ENCODE results near the gene PLXNA3.
A peak's percentile ranks its signal among the peaks of the same experiment; 100 is the strongest.

Gene PLXNA3

DNA sequence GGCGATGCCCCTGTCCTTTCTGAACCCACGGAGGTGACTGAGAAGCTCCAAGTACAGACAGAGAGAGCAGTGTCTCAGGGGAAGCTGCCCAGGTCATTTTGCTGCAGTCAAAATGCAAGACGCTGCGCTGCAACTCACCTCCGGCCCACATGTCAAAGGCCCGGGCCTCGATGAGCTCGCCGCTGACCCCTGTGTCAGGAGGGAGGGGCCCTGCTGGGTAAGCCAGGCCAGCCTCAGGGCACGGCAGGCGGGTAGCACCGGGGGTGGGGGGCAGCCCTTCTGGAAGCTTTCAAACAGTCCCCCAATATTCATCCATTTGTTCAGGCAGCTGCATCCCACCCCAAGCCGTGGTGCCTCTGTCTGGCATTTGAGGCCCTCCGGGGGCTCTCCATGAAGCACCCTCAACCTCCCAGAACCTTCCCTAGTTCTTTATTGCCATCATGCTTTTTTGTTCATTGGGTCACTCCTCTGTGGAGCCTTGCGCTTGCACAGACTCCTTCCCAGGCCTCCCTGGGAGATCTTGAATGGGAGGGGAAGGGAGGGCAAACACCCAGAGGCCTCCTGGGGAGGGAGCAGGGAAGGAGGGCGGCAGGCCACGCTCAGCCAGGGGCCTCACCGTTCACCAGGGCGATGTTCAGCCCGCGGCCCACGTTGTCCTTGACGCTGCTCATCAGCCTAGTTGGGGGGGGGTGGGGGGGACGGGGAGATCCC, 49.7 kb downstream of the PLXNA3 start:
- Mint-ChIP-seq H3K27me3 (no peaks in the 10 kb centered on the region), H3K9me3 (ENCODE audit: low read depth) (no peaks in the 10 kb centered on the region), H3K4me1 (ENCODE audit: low read depth) (peaks cover 13% of the 10 kb centered on the region), H3K36me3 (peaks cover 4% of the 10 kb centered on the region), H3K27ac (no peak overlapping the region), H3K4me3 (no peak overlapping the region)

DNA sequence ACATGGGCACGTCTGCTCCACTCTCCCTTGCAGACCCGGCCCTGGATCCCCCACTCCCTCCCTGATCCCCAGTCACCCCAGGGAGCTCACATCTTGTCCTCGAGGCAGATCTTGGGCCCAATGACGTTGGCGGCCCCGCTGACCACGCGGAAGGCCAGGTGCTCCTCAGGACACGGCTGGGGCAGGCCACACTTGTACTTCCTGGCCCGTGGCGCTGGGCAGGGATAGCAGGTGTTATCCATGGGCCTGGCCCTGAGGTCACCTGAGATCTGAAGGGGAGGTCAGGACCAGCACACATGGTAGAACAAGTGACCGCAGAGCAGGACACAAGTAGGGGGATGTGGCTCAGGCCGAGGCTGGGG, 50.3 kb downstream of the PLXNA3 start:
- H3K4me1 Mint-ChIP-seq (ENCODE audit: low read depth): peaks cover 13% of the 10 kb centered on the region
- no peak overlapping the region for H3K4me3 Mint-ChIP-seq
- H3K36me3 Mint-ChIP-seq: peaks cover 4% of the 10 kb centered on the region
- no peaks in the 10 kb centered on the region for H3K27me3 Mint-ChIP-seq
- no peaks in the 10 kb centered on the region for H3K9me3 Mint-ChIP-seq (ENCODE audit: low read depth)
- no peak overlapping the region for H3K27ac Mint-ChIP-seq

DNA sequence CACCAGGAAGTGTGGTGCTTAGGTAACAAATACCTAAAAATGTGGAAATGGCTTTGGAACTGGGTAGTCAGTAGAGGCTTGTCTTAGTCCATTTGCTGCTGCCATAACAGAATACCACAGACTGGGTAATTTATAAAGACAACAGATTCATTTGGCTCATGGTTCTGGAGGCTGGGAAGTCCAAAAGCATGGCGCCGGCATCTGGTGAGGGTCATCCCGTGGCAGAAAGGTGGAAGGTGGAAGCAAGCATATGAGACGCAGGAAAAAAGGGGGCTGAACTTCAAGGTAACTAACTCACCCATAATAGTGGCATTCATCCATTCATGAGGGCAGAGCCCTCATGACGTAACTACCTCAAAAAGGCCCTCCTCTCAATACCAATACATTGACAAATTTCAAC, 51.4 kb downstream of the PLXNA3 start:
- Mint-ChIP-seq H3K4me3 (no peak overlapping the region), H3K27me3 (no peaks in the 10 kb centered on the region), H3K27ac (no peak overlapping the region), H3K9me3 (ENCODE audit: low read depth) (no peaks in the 10 kb centered on the region), H3K36me3 (peaks cover 4% of the 10 kb centered on the region), H3K4me1 (ENCODE audit: low read depth) (peaks cover 19% of the 10 kb centered on the region)

DNA sequence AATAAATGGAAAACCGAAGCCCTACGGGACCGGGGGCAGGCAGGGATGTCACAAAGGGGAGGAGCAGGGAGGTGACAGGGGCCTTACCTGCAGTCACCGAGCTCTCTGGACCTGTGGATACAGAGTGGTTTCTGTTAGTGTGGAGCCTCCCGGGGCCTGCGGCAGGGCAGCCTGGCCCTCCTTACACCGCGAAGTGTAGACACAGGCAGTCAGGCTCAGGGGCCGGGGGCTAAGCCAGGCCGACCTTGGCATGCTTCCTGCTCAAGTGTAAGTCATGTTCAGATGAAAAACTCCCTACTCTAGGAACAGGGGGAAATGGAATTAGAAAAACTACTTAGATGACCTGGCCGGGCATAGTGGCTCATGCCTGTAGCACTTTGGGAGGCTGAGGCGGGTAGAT, 53.7 kb downstream of the PLXNA3 start:
- peaks cover 4% of the 10 kb centered on the region for H3K36me3 Mint-ChIP-seq
- peaks cover 25% of the 10 kb centered on the region for H3K4me1 Mint-ChIP-seq (ENCODE audit: low read depth)
- H3K27ac Mint-ChIP-seq: peak overlapping the region; percentile 86
- H3K27me3 Mint-ChIP-seq: no peaks in the 10 kb centered on the region
- peak overlapping the region; percentile 23 for H3K4me3 Mint-ChIP-seq
- no peaks in the 10 kb centered on the region for H3K9me3 Mint-ChIP-seq (ENCODE audit: low read depth)

DNA sequence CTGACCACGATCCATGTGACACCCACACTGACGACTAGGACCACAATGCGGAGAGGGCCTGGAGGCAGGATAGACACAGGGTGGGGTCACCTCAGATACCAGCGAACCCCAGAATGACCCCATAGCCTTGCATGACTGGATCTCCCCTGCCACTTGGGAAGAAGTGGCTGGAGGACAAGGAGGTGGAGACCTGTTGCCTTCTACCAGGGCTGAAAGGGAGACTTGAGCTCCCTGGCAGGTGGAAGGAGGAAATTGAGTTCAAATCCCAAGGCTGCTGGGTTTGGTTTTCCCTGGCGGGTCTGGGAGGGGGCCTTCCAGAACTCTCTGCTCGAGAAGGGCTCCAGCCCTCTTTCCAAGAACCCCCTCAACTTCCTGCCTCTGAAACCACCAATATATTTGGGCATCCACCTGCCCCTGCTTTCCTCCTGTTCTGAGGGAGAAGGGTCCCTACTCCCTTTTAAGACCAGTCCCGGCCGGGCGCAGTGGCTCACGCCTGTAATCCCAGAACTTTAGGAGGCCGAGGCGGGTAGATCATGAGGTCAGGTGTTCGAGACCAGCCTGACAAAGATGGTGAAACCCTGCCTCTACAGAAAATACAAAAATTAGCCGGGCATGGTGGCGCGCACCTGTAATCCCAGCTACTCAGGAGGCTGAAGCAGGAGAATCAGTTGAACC, 54.9 kb downstream of the PLXNA3 start:
- no peaks in the 10 kb centered on the region for H3K27me3 Mint-ChIP-seq
- peaks cover 4% of the 10 kb centered on the region for H3K36me3 Mint-ChIP-seq
- peaks cover 28% of the 10 kb centered on the region for H3K4me1 Mint-ChIP-seq (ENCODE audit: low read depth)
- no peak overlapping the region for H3K4me3 Mint-ChIP-seq
- no peak overlapping the region for H3K27ac Mint-ChIP-seq
- H3K9me3 Mint-ChIP-seq (ENCODE audit: low read depth): no peaks in the 10 kb centered on the region

DNA sequence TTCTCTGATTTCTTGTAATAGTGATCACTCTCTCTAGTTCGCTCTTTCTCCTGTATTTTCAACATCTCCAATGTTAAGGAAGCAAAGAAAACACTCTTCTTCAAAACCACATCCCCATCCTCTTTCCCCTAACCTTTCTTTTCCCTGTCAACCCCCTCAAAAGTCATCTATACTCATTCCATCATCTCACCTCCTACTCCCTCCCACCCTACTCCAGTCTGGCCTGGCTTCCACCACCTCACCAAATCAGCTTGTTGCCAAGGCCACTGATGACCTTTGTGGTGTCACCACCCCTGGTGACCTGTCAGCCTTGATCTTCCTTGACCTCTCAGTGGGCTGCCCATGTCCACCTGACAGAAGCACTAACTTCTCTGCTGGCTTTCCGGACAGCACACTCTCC, 55.6 kb downstream of the PLXNA3 start:
- H3K4me3 Mint-ChIP-seq: peak overlapping the region; percentile 51
- H3K9me3 Mint-ChIP-seq (ENCODE audit: low read depth): no peaks in the 10 kb centered on the region
- H3K27ac Mint-ChIP-seq: peak overlapping the region; percentile 72
- peaks cover 4% of the 10 kb centered on the region for H3K36me3 Mint-ChIP-seq
- H3K4me1 Mint-ChIP-seq (ENCODE audit: low read depth): peaks cover 28% of the 10 kb centered on the region
- no peaks in the 10 kb centered on the region for H3K27me3 Mint-ChIP-seq

DNA sequence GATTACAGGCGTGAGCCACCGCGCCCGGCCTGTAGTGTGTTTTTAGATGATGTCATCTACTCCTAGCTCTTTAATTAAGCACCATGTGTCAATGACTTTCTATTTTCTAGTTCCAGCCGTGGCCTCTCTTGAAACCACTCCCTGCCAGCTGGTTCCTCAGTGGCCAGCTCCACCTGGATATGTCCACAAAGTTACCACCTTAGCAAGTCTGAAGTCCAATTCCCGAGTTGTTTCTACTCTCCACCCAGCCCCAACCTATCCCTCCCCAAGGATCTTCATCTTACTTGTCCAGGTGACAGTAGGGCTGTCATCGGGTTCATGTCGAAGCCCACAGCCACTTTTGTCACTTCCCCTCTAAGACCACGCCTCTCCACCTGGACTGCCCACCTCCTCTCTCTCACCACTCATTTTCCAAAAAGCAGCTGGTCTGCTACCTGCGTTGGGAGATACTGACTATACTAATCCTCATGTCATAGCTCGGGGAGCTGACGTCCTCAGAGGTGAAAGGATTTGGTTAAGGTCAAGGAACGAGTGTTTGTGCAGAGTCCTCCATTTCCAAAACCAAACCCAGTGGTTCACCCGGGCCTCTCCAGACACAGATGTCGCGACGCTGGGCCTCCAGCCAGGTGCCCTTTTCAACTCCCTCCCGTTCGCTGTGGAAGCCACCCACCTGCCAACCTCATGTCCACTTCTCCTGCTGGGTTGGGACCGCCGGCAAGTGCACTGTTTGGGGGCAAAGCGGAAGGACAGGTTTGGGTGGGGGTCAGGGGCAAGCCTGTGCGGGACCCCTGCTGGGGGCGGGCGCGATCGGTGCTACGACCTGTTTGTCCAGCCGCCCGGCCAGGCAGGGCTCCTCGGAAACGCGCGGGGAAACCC, 57.2 kb downstream of the PLXNA3 start:
- no peaks in the 10 kb centered on the region for H3K27me3 Mint-ChIP-seq
- H3K4me3 Mint-ChIP-seq: peak overlapping the region; percentile 87
- H3K4me1 Mint-ChIP-seq (ENCODE audit: low read depth): peaks cover 28% of the 10 kb centered on the region
- peak overlapping the region; percentile 88 for H3K27ac Mint-ChIP-seq
- H3K9me3 Mint-ChIP-seq (ENCODE audit: low read depth): no peaks in the 10 kb centered on the region
- no peaks in the 10 kb centered on the region for H3K36me3 Mint-ChIP-seq

DNA sequence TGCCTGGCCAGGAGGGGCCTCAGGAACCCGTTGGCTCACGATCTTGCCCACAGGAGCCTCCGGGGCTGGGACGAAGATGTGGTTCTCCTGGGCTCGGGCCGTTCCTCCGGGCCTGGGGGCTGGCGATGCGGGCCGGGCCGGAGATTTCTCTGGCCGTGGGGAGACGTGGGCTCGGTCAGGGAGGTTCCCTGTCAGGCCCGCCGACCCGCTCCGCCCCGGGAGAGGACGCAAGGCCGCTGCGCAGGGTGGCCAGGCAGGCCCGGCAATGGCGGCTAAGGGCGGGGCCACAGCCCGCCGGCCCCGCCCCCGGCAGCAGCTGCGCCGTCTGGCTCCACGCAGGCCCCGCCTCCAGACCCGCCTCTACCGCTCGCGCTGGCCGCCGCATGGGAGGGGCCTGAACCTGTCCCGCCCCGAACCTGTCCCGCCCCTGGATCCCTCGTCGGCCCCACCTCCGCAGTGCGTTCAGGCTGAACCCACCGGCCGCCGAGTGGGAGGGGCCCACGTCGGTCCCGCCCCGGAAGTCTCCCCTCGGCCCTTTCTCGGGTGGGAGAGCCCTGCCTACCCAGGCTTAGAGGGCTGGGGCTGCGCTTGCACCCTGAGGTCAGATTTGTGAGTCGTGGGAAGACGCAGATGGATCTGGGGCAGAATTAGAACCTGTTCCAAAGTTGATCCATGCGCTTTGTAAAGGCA, 58.0 kb downstream of the PLXNA3 start, which contains the start of gene FAM3A:
Gene FAM3A, minus strand, starts transcription at position 267 of the 690 bp plus-strand sequence. CDS start 460 bp downstream, outside the sequence.
- H3K4me1 Mint-ChIP-seq (ENCODE audit: low read depth): peaks cover 23% of the 10 kb centered on the region
- no peaks in the 10 kb centered on the region for H3K9me3 Mint-ChIP-seq (ENCODE audit: low read depth)
- H3K27me3 Mint-ChIP-seq: no peaks in the 10 kb centered on the region
- H3K36me3 Mint-ChIP-seq: no peaks in the 10 kb centered on the region
- peak within 1 kb of the TSS; percentile 88 for H3K27ac Mint-ChIP-seq
- H3K4me3 Mint-ChIP-seq: peak within 1 kb of the TSS; percentile 87

DNA sequence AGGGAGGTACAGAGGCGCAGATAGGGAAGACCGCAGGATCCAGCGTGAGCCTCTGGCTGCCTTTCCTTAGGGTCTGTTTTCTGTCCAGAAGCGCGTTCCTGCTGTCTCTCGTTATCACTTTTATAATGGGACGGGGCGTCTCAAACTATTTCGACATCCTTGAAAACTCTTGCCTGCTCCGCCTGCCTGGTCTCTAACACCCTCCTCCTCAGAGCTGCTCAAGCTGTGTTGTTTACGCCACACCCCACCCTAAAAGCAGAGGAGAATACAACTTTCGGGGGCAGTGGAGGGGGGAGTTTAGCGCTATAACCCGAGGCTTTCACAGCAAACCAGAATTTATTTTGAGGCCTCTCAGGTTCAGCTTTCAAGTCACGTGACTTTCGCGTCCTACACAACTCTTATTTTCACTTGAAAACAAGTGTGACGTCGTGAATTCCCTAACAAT, 58.6 kb downstream of the PLXNA3 start:
- Mint-ChIP-seq H3K27me3 (no peaks in the 10 kb centered on the region), H3K4me1 (ENCODE audit: low read depth) (peaks cover 20% of the 10 kb centered on the region), H3K36me3 (no peaks in the 10 kb centered on the region), H3K27ac (peak overlapping the region; percentile 78), H3K4me3 (peak overlapping the region; percentile 79), H3K9me3 (ENCODE audit: low read depth) (no peaks in the 10 kb centered on the region)

DNA sequence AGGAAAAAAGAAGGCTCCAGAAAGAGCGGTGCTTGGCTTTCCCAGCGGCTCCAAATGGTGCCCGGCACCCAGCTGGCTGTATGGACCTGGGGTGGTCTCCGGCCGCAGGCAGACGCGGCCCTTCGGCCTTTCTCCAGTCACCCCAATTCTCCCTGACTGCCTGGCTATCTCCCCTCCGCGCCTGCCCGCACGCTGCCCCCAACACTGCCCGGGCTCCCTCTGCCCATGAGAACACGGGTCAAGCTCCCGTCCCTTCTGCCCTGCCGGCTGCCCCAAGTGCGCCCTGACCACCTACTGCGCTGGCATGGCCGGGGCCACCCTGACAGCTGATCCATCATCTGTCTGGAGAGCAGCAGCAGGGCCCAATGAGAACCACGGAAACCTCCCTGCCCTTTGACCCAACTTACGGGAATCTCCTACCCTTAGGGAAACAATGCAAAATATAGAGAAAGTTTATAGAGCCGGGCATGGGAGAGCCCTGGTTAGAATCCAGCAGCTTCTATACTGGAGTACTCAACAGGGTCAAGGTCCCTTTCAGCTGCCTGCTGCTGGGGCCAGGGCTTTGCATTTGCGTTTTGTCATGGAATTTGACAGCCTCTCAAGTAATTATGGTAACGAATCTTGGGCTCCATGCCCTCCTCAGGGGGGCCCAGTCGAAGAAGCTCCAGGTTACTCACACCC, 59.2 kb downstream of the PLXNA3 start:
- Mint-ChIP-seq H3K27ac (no peak overlapping the region), H3K9me3 (ENCODE audit: low read depth) (no peaks in the 10 kb centered on the region), H3K4me1 (ENCODE audit: low read depth) (peaks cover 17% of the 10 kb centered on the region), H3K27me3 (no peaks in the 10 kb centered on the region), H3K4me3 (peak overlapping the region; percentile 32), H3K36me3 (no peaks in the 10 kb centered on the region)

DNA sequence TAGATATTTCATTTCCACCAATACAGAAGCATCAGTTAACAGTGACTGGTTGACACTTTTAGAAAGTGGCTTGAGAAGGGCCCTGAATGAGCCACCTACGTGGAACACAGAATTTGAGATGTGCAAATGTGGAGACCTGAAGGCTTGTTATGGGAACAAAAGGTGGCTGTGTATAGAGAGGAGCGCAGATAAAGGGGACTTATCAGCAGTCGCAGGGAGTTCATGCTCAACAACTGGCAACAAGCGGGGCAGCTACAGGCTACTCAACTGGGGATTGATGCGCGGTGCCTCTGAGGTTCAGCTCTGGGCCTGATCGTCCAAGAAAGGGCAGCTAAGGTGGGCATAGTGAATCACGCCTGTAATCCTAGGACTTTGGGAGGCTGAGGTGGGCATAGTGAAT, 61.3 kb downstream of the PLXNA3 start:
- peaks cover 9% of the 10 kb centered on the region for H3K4me1 Mint-ChIP-seq (ENCODE audit: low read depth)
- H3K36me3 Mint-ChIP-seq: no peaks in the 10 kb centered on the region
- H3K27me3 Mint-ChIP-seq: no peaks in the 10 kb centered on the region
- H3K9me3 Mint-ChIP-seq (ENCODE audit: low read depth): no peaks in the 10 kb centered on the region
- H3K27ac Mint-ChIP-seq: no peak overlapping the region
- H3K4me3 Mint-ChIP-seq: no peak overlapping the region

DNA sequence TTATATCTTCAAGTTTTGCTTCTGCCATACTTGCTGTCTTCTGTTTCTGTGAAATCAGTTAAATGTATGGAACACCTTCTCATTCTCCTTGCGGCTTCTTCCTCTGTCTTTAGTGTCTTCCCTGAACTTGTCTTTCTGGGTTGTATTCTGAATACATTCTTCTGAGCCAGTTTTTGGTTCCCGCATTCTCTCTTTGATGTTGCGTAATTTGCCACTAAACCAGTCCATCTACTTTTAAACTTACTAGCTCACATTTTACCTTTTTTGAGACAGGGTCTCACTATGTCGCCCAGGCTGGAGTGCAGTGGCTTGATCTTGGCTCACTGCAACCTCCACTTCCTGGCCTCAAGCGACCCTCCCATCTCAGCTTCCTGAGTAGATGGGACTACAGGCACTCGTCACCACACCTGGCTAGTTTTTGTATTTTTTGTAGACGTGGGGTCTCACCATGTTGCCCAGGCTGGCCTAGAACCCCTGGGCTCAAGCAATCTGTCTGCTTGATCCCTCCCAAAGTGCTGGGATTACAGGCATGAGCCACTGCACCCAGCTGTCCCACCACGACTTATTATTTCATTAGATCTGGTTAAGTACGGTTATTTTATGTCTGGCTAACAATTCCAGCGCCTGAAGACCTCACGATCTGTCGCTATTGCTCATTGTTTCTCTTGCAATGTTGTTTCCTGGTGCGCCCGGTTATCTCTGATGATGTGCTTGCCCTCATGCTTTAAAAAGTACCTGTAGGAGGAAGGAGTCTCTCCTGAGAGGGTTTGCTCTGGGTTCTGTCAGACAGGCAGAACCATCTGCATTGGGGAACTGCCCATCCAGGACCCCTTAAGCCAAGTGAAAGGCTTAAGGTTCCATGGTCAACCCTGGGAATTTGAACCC, 67.8 kb downstream of the PLXNA3 start:
- Mint-ChIP-seq H3K27me3 (no peaks in the 10 kb centered on the region), H3K27ac (no peak overlapping the region), H3K4me1 (ENCODE audit: low read depth) (peaks cover 15% of the 10 kb centered on the region), H3K4me3 (peak overlapping the region; percentile 25), H3K36me3 (no peaks in the 10 kb centered on the region), H3K9me3 (ENCODE audit: low read depth) (no peaks in the 10 kb centered on the region)

DNA sequence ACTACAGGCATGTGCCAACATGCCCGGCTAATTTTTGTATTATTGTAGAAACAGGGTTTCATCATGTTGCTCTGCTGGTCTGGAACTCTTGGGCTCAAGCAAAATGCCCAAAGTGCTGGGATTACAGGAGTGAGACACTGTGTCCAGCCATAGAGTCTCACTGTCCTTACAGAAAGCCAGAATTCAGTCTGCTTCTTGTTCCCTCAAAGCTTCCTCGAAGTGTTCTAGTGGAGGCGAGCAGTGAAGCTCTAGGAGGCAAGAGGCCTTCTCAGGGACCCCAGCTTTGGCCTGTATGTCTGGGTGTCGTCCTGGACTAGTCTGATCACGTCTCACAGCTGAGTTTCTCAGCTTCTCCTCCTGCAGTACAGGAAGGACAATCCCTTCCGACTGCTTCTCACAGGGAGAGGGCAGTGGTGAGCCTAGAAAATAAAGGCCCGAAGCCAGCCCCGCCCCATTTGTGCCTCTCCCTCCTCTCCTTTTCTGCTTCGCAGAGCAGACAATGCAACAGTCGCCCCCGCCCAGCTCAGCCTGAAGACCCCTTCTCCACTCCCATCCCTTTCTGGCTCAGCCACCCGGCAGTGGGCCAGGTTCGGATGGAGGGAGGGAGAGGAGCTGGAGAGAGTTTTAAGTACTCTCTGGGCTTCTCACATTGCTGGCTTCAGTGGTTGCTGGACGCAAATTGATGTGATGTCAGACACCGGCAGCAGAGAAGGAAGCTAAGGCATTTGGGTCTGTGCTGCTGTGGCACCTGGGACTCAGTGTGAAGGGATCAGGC, 69.0 kb downstream of the PLXNA3 start:
- Mint-ChIP-seq H3K36me3 (no peaks in the 10 kb centered on the region), H3K4me3 (no peak overlapping the region), H3K9me3 (ENCODE audit: low read depth) (no peaks in the 10 kb centered on the region), H3K4me1 (ENCODE audit: low read depth) (peaks cover 15% of the 10 kb centered on the region), H3K27me3 (no peaks in the 10 kb centered on the region), H3K27ac (no peak overlapping the region)

Measured in activated naive CD8-positive, alpha-beta T cell (primary cell).